Tibial nerve (tissue), 3 donors: Measurements from ENCODE around the gene TWNK.

Source experiments
- POLR2A ChIP-seq, 2 donors: fragments of 450-650 bp; IDR thresholded peaks; one replicate each; pipeline ENCODE4 v1.6.1; 2017; ENCODE audit warnings: antibody characterized with exemption in 2 of 2, mild to moderate bottlenecking in 2 of 2, moderate library complexity in 2 of 2
- TF ChIP-seq, protein P1 (sequence below), 5 experiments: fragments of 200-600 bp in 3 of 5; fragments of 450-650 bp in 2 of 5; sonication (generic) in 3 of 5; IDR thresholded peaks; one replicate each; pipeline ENCODE4 v1.5.1; 2016 to 2019; ENCODE audit warnings: antibody characterized with exemption in 5 of 5, mild to moderate bottlenecking in 3 of 5, moderate library complexity in 2 of 5

DNA sequence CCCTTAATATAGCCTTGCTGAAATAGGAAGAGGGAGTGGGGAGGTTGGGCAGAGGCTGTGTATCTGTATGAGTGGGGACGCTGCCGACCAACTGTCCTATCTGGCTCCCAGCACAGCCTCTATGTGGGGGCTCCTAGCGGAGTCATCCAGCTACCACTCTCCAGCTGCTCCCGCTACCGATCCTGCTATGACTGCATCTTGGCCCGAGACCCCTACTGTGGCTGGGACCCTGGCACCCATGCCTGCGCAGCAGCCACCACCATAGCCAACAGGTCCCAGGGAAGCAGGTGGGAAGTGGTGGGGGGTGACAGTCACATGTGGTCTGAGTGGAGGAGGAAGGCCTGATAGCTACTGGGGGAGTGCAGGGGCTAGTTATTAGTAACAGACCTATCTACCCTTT, 6.6 kb upstream of the TWNK start:
- TF ChIP-seq POLR2A (IDR thresholded peaks at IDR 0.05) = no peak
- TF ChIP-seq, protein P1, sequence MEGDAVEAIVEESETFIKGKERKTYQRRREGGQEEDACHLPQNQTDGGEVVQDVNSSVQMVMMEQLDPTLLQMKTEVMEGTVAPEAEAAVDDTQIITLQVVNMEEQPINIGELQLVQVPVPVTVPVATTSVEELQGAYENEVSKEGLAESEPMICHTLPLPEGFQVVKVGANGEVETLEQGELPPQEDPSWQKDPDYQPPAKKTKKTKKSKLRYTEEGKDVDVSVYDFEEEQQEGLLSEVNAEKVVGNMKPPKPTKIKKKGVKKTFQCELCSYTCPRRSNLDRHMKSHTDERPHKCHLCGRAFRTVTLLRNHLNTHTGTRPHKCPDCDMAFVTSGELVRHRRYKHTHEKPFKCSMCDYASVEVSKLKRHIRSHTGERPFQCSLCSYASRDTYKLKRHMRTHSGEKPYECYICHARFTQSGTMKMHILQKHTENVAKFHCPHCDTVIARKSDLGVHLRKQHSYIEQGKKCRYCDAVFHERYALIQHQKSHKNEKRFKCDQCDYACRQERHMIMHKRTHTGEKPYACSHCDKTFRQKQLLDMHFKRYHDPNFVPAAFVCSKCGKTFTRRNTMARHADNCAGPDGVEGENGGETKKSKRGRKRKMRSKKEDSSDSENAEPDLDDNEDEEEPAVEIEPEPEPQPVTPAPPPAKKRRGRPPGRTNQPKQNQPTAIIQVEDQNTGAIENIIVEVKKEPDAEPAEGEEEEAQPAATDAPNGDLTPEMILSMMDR (IDR thresholded peaks at IDR 0.05) = no peak
